ENCODE results near the gene ARHGEF11. TPM values are rescaled to one million over a fixed set of nuclear protein-coding genes. Genes with fewer than 3 reads are reported as not detected.
"Not testable (repeated sequence)": the region's sequence is repeated elsewhere in the genome, so short reads cannot be mapped to it uniquely, and the experiment has no call there.

The ARHGEF11 gene
- total RNA-seq, 6 experiments from 2014 or later: 21.3 to 24.8 (median 22.4) TPM

DNA sequence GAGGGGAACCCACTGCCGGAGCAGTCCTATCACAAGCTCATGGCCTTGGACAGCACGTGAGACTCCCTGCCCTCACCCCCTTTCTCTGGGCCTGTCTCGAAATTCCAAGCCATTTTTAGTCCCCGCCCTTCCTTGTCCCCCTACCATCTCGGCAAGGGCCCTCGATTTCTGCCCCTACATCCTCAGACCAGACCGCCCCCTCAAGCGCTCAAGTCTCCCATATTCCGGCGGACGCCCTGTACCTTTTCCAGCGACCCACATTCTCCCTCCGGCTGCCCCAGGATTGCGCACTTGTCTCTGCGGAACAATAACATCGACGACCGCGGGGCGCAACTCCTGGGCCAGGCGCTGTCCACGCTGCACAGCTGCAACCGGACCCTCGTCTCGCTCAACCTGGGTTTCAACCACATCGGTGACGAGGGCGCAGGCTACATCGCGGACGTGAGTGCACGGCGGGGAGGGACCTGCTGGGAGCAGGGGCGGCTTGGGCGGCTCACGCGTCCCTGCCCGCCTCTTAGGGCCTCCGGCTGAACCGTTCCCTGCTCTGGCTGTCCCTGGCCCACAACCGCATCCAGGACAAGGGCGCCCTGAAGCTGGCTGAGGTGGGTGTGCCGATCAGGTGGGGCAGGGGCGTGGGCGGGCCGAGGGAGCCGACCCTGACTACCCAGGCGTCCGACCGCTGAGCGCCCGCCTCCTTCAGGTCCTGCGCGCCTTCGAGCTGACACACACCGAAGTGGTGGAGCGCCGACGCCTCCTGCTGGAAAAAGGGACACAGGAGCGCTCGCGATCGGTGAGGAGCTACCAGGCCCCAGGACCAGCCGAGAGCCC lies 118.1 kb downstream of the ARHGEF11 start:
- TF ChIP-seq, protein P1, sequence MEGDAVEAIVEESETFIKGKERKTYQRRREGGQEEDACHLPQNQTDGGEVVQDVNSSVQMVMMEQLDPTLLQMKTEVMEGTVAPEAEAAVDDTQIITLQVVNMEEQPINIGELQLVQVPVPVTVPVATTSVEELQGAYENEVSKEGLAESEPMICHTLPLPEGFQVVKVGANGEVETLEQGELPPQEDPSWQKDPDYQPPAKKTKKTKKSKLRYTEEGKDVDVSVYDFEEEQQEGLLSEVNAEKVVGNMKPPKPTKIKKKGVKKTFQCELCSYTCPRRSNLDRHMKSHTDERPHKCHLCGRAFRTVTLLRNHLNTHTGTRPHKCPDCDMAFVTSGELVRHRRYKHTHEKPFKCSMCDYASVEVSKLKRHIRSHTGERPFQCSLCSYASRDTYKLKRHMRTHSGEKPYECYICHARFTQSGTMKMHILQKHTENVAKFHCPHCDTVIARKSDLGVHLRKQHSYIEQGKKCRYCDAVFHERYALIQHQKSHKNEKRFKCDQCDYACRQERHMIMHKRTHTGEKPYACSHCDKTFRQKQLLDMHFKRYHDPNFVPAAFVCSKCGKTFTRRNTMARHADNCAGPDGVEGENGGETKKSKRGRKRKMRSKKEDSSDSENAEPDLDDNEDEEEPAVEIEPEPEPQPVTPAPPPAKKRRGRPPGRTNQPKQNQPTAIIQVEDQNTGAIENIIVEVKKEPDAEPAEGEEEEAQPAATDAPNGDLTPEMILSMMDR (IDR thresholded peaks at IDR 0.05): peak; percentile 82
- H3K4me3 Mint-ChIP-seq: peak overlapping the region; percentile 64
- peaks cover 36% of the 10 kb centered on the region for H3K27me3 Mint-ChIP-seq (ENCODE audit: insufficient read depth)
- no peaks in the 10 kb centered on the region for H3K36me3 Mint-ChIP-seq (ENCODE audit: low read depth)
- DNase-seq: peak; percentile 64
- H3K9me3 Mint-ChIP-seq: no peaks in the 10 kb centered on the region
- H3K27ac Mint-ChIP-seq: no peak overlapping the region; the same call in 1 of the 2 replicates
- peaks cover 40% of the 10 kb centered on the region for H3K4me1 Mint-ChIP-seq (ENCODE audit: low read depth)

- Mint-ChIP-seq H3K4me1 (ENCODE audit: low read depth) (peaks cover 40% of the 10 kb centered on the region), H3K27ac (peak overlapping the region; percentile 23; the same call in 1 of the 2 replicates), H3K27me3 (ENCODE audit: insufficient read depth) (peaks cover 43% of the 10 kb centered on the region)
Measured at GRCh38 chr1:156926695-156927094, 118.8 kb downstream of the ARHGEF11 start.

GRCh38 chr1:156926175-156926574 lies 119.4 kb downstream of the ARHGEF11 start:
- Mint-ChIP-seq H3K27ac (no peak overlapping the region), H3K27me3 (ENCODE audit: insufficient read depth) (peaks cover 40% of the 10 kb centered on the region), H3K4me3 (no peak overlapping the region), H3K4me1 (ENCODE audit: low read depth) (peaks cover 40% of the 10 kb centered on the region), H3K9me3 (no peaks in the 10 kb centered on the region), H3K36me3 (ENCODE audit: low read depth) (no peaks in the 10 kb centered on the region)
- peak; percentile 82 for DNase-seq
- TF ChIP-seq, protein P1 (IDR thresholded peaks at IDR 0.05): no peak

More at GRCh38 chr1:156926695-156927094, 118.8 kb downstream of the ARHGEF11 start:
- not testable (repeated sequence) for H3K36me3 Mint-ChIP-seq (ENCODE audit: low read depth); H3K9me3 Mint-ChIP-seq
- peak; percentile 33 for DNase-seq
- peak overlapping the region; percentile 64; the same call in 1 of the 2 replicates for H3K4me3 Mint-ChIP-seq

DNA sequence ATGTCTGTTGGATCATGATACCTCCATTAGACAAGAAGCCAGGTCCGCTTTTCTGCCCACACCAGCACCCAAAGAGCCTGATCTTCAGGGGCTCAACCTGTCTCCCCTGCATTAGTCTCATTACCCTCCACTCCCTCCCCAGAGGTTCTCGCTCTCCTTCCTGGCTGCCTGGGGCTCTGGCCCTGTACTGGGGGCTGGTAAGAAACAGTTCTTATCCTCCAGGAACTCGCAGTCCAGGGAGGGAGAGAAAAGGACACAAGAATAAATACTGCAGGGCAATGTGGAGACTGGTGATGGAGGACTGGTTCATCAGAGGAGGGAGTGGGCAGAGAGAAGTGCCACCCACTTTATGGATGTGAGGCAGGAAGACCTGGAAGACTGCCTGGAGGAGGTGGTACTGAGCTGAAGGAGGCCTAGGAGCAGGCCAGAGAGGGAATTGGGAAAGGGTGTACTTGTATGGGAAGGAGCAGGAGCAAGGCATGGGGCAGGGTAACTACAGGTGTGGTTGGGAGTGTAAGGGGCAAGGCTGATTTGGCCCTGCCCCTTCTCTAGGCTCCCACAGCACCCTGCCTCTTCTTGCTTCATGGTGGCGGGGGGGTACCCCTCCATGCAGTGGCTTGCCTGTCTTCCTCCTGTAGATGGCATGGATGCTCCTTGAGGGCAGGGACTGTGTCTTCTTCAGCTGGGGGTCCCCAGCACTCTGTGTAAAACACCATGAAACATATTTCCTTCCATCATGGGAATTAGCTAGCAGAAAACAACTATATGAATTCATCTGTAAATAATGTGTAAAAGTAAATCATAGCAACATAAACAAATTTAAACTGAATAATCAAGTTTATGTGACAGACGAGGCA lies 120.2 kb downstream of the ARHGEF11 start:
- no peak for DNase-seq
- H3K36me3 Mint-ChIP-seq (ENCODE audit: low read depth): no peaks in the 10 kb centered on the region
- H3K27me3 Mint-ChIP-seq (ENCODE audit: insufficient read depth): peaks cover 43% of the 10 kb centered on the region
- TF ChIP-seq, protein P1 (IDR thresholded peaks at IDR 0.05): no peak
- no peaks in the 10 kb centered on the region for H3K9me3 Mint-ChIP-seq
- peak overlapping the region; percentile 42; the same call in 1 of the 2 replicates for H3K27ac Mint-ChIP-seq
- H3K4me3 Mint-ChIP-seq: no peak overlapping the region; the same call in 1 of the 2 replicates
- peaks cover 46% of the 10 kb centered on the region for H3K4me1 Mint-ChIP-seq (ENCODE audit: low read depth)

DNA sequence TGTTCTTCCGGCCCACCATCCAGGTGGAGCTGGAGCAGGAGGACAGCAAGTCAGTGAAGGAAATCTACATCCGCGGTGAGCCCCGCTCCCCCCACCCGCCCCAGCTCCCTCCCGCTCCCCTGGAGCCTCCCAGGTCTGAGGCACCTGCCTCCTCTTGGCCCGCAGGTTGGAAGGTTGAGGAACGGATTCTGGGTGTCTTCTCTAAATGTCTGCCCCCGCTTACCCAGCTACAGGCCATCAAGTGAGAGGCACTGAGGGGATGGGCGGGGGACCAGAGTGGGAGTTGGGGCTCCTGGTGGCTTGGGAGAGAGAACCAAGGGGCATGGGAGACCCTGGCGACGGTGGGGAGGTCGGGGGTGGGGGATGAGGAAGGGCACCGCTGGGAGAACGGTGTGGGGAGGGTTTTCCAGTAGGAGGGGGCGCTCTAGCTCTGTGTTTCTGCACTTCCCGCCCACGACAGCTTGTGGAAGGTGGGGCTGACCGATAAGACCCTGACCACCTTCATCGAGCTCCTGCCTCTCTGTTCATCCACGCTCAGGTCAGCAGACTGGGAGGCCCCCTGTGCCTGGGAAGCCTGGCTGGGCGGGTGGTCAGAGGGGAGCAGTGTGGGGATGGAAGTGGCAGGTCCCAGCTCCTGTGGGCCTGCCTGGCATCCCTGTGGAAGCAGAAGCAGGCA lies 120.9 kb downstream of the ARHGEF11 start:
- TF ChIP-seq, protein P1 (IDR thresholded peaks at IDR 0.05): no peak
- Mint-ChIP-seq H3K9me3 (no peaks in the 10 kb centered on the region), H3K27me3 (ENCODE audit: insufficient read depth) (peaks cover 44% of the 10 kb centered on the region), H3K4me1 (ENCODE audit: low read depth) (peaks cover 51% of the 10 kb centered on the region), H3K27ac (no peak overlapping the region), H3K4me3 (no peak overlapping the region), H3K36me3 (ENCODE audit: low read depth) (no peaks in the 10 kb centered on the region)
- DNase-seq: no peak
